Thyroid gland (tissue), 4 donors: ENCODE results near the gene ZFP36L1.

Experiments
- CTCF ChIP-seq, 6 experiments: fragments of 200-600 bp in 3 of 6; fragments of 450-650 bp in 3 of 6; sonication (generic) in 3 of 6; IDR thresholded peaks; one replicate each; pipeline ENCODE4 v1.5.1; 2016 to 2019; ENCODE audit warnings: antibody characterized with exemption in 6 of 6, mild to moderate bottlenecking in 2 of 6, inconsistent platforms in 1 of 6, moderate library complexity in 1 of 6
- POLR2A ChIP-seq, 2 donors: fragments of 450-650 bp; IDR thresholded peaks; one replicate each; pipeline ENCODE4 v1.6.1; 2017; ENCODE audit warnings: antibody characterized with exemption in 2 of 2, mild to moderate bottlenecking in 2 of 2, moderate library complexity in 1 of 2

DNA sequence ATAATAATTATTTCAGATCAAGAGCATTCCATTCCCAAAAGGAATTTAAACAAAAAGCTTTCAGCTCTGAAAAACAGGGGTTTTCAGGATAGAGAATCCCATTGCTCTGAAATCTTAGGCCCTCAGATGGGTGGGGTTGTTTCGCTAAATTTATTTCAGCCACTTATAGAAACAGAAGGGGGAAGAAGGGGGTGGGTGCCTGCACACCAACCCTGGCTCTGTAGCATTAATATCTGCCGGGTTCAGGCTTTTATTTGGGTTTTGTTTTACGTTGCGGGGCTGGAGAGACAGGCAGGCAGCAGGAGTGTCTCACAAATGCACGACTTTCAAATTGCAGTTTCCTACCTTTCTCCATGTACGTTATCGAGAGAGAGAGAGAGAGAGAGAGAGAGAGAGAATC, 12.5 kb upstream of the ZFP36L1 start:
- TF ChIP-seq CTCF (IDR thresholded peaks at IDR 0.05), result no peak
- TF ChIP-seq POLR2A (IDR thresholded peaks at IDR 0.05), result no peak
